ENCODE data around the gene ARFRP1. TPM values are rescaled to one million over a fixed set of nuclear protein-coding genes. Genes with fewer than 3 reads are reported as not detected.
A peak's percentile ranks its signal among the peaks of the same experiment; 100 is the strongest.

ARFRP1 gene
- total and polyA plus RNA-seq, 7 donors = 26.8 to 70.2 (median 38.7) TPM

- H3K4me1 ChIP-seq = peaks cover 0 to 43% (median 37%) of the 10 kb centered on the region in 4 donors
- intact Hi-C loops (cut with DNase I) = no loop called here
- peak; percentile 66 for DNase-seq
- H3K36me3 ChIP-seq = peaks cover 6 to 29% (median 11%) of the 10 kb centered on the region in 4 donors
- no peaks in the 10 kb centered on the region for H3K9me3 ChIP-seq
- no peaks in the 10 kb centered on the region for H3K27me3 ChIP-seq
- H3K4me3 ChIP-seq = peak overlapping the region in 3 of 4 donors; percentile 19 to 29 (median 28)
- 7 to 15% methylated on average over 6 of the region's 6 CpGs for WGBS, 2 donors
- TF ChIP-seq POLR2A (IDR thresholded peaks at IDR 0.05) = no peak
- no peak for TF ChIP-seq POLR2AphosphoS5 (IDR thresholded peaks at IDR 0.05)
- TF ChIP-seq, protein P1, sequence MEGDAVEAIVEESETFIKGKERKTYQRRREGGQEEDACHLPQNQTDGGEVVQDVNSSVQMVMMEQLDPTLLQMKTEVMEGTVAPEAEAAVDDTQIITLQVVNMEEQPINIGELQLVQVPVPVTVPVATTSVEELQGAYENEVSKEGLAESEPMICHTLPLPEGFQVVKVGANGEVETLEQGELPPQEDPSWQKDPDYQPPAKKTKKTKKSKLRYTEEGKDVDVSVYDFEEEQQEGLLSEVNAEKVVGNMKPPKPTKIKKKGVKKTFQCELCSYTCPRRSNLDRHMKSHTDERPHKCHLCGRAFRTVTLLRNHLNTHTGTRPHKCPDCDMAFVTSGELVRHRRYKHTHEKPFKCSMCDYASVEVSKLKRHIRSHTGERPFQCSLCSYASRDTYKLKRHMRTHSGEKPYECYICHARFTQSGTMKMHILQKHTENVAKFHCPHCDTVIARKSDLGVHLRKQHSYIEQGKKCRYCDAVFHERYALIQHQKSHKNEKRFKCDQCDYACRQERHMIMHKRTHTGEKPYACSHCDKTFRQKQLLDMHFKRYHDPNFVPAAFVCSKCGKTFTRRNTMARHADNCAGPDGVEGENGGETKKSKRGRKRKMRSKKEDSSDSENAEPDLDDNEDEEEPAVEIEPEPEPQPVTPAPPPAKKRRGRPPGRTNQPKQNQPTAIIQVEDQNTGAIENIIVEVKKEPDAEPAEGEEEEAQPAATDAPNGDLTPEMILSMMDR (IDR thresholded peaks at IDR 0.05) = no peak
- TF ChIP-seq EP300 (IDR thresholded peaks at IDR 0.05) = no peak
- no peak overlapping the region for H3K27ac ChIP-seq
Measured at GRCh38 chr20:63696306-63696627, 11.5 kb downstream of the ARFRP1 start.

GRCh38 chr20:63695424-63696305 is 12.1 kb downstream of the ARFRP1 start:
- TF ChIP-seq POLR2AphosphoS5 (IDR thresholded peaks at IDR 0.05) (peak in 1 of 4 donors; percentile 4), POLR2A (IDR thresholded peaks at IDR 0.05) (no peak)
- Histone ChIP-seq H3K4me3 (no peak overlapping the region), H3K36me3 (peaks cover 6 to 29% (median 11%) of the 10 kb centered on the region in 4 donors), H3K27me3 (no peaks in the 10 kb centered on the region), H3K27ac (no peak overlapping the region), H3K4me1 (peaks cover 0 to 43% (median 37%) of the 10 kb centered on the region in 4 donors), H3K9me3 (no peaks in the 10 kb centered on the region)
- peak; percentile 52 for DNase-seq
- intact Hi-C loops (cut with DNase I) = no loop called here
- WGBS, 2 donors = 50 to 76% methylated on average over 25 of the region's 25 CpGs

DNA sequence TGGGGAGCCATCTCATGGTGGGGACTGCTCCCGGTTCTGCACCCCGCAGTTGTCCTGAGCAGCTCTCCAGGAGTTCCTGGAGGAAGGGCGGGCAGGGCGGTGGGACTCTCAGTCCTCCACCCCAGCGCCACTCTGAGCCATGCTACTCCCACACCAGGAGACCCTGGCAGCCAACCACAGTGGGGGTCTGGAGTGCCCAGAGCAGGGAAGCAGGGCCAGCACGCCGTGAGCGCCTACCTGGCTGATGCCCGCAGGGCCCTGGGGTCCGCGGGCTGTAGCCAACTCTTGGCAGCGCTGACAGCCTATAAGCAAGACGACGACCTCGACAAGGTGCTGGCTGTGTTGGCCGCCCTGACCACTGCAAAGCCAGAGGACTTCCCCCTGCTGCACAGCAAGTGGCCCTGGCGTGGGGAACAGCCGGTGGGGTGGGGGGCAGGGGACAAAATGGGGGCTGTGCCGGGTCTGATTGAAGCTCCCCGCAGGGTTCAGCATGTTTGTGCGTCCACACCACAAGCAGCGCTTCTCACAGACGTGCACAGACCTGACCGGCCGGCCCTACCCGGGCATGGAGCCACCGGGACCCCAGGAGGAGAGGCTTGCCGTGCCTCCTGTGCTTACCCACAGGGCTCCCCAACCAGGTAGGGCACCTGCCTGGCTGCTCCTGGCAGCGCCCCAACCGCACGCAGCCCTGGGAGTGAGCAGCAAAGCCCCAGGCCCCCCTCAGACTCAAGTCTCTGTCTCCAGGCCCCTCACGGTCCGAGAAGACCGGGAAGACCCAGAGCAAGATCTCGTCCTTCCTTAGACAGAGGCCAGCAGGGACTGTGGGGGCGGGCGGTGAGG is 13.0 kb downstream of the ARFRP1 start:
- intact Hi-C loops (cut with DNase I) = no loop called here
- Histone ChIP-seq H3K4me1 (peaks cover 0 to 40% (median 37%) of the 10 kb centered on the region in 4 donors), H3K27ac (no peak overlapping the region), H3K9me3 (no peaks in the 10 kb centered on the region), H3K36me3 (peaks cover 6 to 27% (median 11%) of the 10 kb centered on the region in 4 donors), H3K27me3 (no peaks in the 10 kb centered on the region), H3K4me3 (no peak overlapping the region)
- 93 to 95% methylated on average over 37 of the region's 37 CpGs for WGBS, 2 donors
- DNase-seq = peak; percentile 65
- TF ChIP-seq POLR2AphosphoS5 (IDR thresholded peaks at IDR 0.05) = peak in 1 of 4 donors; percentile 3
- TF ChIP-seq POLR2A (IDR thresholded peaks at IDR 0.05) = no peak
- TF ChIP-seq, protein P1 (IDR thresholded peaks at IDR 0.05) = no peak
- TF ChIP-seq EP300 (IDR thresholded peaks at IDR 0.05) = no peak

DNA sequence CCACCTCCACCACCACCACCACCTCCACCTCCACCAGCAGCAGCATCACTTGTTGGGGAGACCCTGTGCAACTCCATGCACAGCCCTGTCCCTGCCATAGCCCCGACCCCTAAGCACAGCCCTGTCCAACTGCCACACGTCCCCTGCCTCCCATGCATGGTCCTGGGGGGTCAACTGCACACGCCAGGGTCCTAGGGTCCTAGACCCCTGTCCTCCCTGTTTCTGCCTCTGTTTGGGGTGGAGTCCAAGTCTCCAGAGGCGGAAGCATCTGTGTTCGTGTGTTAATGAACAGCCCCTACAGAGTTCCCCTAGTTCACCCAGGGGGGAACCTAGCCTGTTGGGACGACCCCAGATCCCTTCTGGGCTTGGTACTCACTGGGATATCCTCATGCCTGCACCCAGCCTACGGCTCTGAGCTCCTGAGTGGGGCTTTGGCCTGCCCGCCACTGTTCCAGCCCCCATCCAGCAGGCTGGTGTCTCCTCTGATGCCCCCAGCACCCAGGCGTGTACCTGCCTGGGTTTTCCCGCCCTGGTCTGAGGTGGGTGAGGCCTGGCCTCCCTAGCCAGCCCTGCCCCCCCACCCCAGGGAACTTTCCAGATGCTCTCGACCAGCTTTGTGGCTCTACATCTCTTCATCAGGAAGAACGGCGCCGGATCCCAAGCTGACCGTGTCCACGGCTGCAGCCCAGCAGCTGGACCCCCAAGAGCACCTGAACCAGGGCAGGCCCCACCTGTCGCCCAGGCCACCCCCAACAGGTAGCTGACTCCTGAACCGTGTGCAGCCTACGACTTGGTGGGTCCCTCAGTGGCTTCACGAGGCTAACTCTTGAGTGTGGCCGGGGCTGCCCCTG is 13.8 kb downstream of the ARFRP1 start:
- intact Hi-C loops (cut with DNase I) = no loop called here
- no peaks in the 10 kb centered on the region for H3K27me3 ChIP-seq
- WGBS, 2 donors = 94 to 95% methylated on average over 21 of the region's 21 CpGs
- no peaks in the 10 kb centered on the region for H3K9me3 ChIP-seq
- peaks cover 0 to 32% (median 28%) of the 10 kb centered on the region in 4 donors for H3K4me1 ChIP-seq
- no peak overlapping the region for H3K27ac ChIP-seq
- peak; percentile 59 for DNase-seq
- no peak overlapping the region for H3K4me3 ChIP-seq
- TF ChIP-seq EP300 (IDR thresholded peaks at IDR 0.05) = no peak
- no peak for TF ChIP-seq POLR2AphosphoS5 (IDR thresholded peaks at IDR 0.05)
- TF ChIP-seq, protein P1 (IDR thresholded peaks at IDR 0.05) = no peak
- no peak for TF ChIP-seq POLR2A (IDR thresholded peaks at IDR 0.05)
- peaks cover 6 to 24% (median 11%) of the 10 kb centered on the region in 4 donors for H3K36me3 ChIP-seq
